Natural killer cell (primary cell): ENCODE data around the gene CD302. TPM values are rescaled to one million over a fixed set of nuclear protein-coding genes. Genes with fewer than 3 reads are reported as not detected.
A peak's percentile ranks its signal among the peaks of the same experiment; 100 is the strongest.

ENCODE experiments used
- ATAC-seq, 3 donors: fragments of 150-1000 bp in 2 of 3; fragments of 200-7000 bp in 1 of 3; cut with Tn5 transposase; 1 replicate in 1 of 3; 2 replicates in 2 of 3; pipeline ENCODE4 v1.10.0; 2021; ENCODE audit warnings: mild to moderate bottlenecking in 2 of 3, moderate library complexity in 2 of 3
- DNase-seq, 2 donors: peaks; one replicate each; pipeline versions ENCODE4 v3.0.0 to v3.0.0-alpha.2; 2013 to 2021; ENCODE audit warnings: mixed read lengths in 1 of 2
- H3K27ac ChIP-seq: one replicate; pipeline ENCODE4 v1.5.1; 2013; ENCODE audit warnings: mild to moderate bottlenecking, low read length
- H3K27me3 ChIP-seq: one replicate; pipeline ENCODE4 v1.6.1; 2013; ENCODE audit warnings: low read length; ENCODE audit not compliant: control insufficient read depth, insufficient read depth
- H3K36me3 ChIP-seq: one replicate; pipeline ENCODE4 v1.6.1; 2013; ENCODE audit warnings: low read length; ENCODE audit not compliant: control insufficient read depth, insufficient read depth
- H3K4me1 ChIP-seq: one replicate; pipeline ENCODE4 v1.6.1; 2013; ENCODE audit warnings: low read length; ENCODE audit not compliant: control insufficient read depth, insufficient read depth
- H3K4me3 ChIP-seq: one replicate; pipeline ENCODE4 v1.5.1; 2013; ENCODE audit warnings: low read length
- H3K9me3 ChIP-seq: one replicate; pipeline ENCODE4 v1.6.1; 2013; ENCODE audit warnings: low read length; ENCODE audit not compliant: control insufficient read depth, insufficient read depth
- H3K27ac Mint-ChIP-seq, 2 donors: one replicate each; pipeline ENCODE4 v1.8.0; 2022; ENCODE audit warnings: mild to moderate bottlenecking in 2 of 2, mixed read lengths in 2 of 2, moderate library complexity in 1 of 2
- H3K27me3 Mint-ChIP-seq, 2 donors: one replicate each; pipeline ENCODE4 v1.8.0; 2022; ENCODE audit warnings: low read depth in 2 of 2, mixed read lengths in 2 of 2
- H3K36me3 Mint-ChIP-seq: one replicate; pipeline ENCODE4 v1.8.0; 2022; ENCODE audit warnings: mixed read lengths
- H3K4me1 Mint-ChIP-seq, 2 donors: one replicate each; pipeline ENCODE4 v1.8.0; 2022; ENCODE audit warnings: mixed read lengths in 2 of 2
- H3K4me3 Mint-ChIP-seq: one replicate; pipeline ENCODE4 v1.8.0; 2022; ENCODE audit warnings: mild to moderate bottlenecking, moderate library complexity, mixed read lengths
- H3K9me3 Mint-ChIP-seq, 2 donors: one replicate each; pipeline ENCODE4 v1.8.0; 2022; ENCODE audit warnings: mixed read lengths in 2 of 2
- WGBS: methylation state at CpG from one replicate; pipeline ENCODE4 v1.1.7; 2013; ENCODE audit warnings: missing lambda C conversion rate; ENCODE audit not compliant: insufficient coverage; 5-methylcytosine and 5-hydroxymethylcytosine counted together
- intact Hi-C: fragments of 100-400 bp; cut with micrococcal nuclease; formaldehyde crosslinking; loops from one replicate; pipeline ENCODE4 v1.14.2; 2022
- total RNA-seq, 4 donors: library from RNA; stranded (reverse); fragments of 120-200 nt in 1 of 4; gene quantifications; one replicate each; pipeline versions ENCODE4 v1.2.3 to v1.2.4, GENCODE V29; 2013 to 2022
- TF ChIP-seq, protein P1 (sequence below): fragments of 200-600 bp; IDR thresholded peaks from one replicate; pipeline ENCODE4 v1.8.0; 2022; ENCODE audit warnings: antibody characterized with exemption

Gene CD302
- total RNA-seq = 1 to 10 TPM; 2.0 to 5.2 (median 5.1) TPM
- 7.1 TPM for total RNA-seq (2013)

GRCh38 chr2:159797543-159798375 lies at the start of gene CD302:
CD302 (minus strand) TSS chr2:159798208; CDS start chr2:159798198, 10 bp downstream.
- Histone ChIP-seq H3K27me3 (peaks cover 6% of the 10 kb centered on the region), H3K4me3 (peak within 1 kb of the TSS; percentile 60), H3K36me3 (no peaks in the 10 kb centered on the region), H3K4me1 (peaks cover 8% of the 10 kb centered on the region), H3K27ac (no peak within 1 kb of the TSS), H3K9me3 (no peaks in the 10 kb centered on the region)
- Mint-ChIP-seq H3K27ac (peak within 1 kb of the TSS in 1 of 2 donors; percentile 81), H3K36me3 (no peaks in the 10 kb centered on the region), H3K4me3 (peak within 1 kb of the TSS; percentile 89), H3K9me3 (no peaks in the 10 kb centered on the region), H3K4me1 (peaks cover 18 to 27% of the 10 kb centered on the region in 2 donors), H3K27me3 (peaks cover 0 to 3% of the 10 kb centered on the region in 2 donors)
- TF ChIP-seq, protein P1, sequence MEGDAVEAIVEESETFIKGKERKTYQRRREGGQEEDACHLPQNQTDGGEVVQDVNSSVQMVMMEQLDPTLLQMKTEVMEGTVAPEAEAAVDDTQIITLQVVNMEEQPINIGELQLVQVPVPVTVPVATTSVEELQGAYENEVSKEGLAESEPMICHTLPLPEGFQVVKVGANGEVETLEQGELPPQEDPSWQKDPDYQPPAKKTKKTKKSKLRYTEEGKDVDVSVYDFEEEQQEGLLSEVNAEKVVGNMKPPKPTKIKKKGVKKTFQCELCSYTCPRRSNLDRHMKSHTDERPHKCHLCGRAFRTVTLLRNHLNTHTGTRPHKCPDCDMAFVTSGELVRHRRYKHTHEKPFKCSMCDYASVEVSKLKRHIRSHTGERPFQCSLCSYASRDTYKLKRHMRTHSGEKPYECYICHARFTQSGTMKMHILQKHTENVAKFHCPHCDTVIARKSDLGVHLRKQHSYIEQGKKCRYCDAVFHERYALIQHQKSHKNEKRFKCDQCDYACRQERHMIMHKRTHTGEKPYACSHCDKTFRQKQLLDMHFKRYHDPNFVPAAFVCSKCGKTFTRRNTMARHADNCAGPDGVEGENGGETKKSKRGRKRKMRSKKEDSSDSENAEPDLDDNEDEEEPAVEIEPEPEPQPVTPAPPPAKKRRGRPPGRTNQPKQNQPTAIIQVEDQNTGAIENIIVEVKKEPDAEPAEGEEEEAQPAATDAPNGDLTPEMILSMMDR = no peak
- ATAC-seq = peak; percentile 72 to 87 (median 85)
- 1% methylated on average over 82 of the region's 82 CpGs for WGBS
- DNase-seq = peak; percentile 30 to 42
- intact Hi-C loops = no loop called here

GRCh38 chr2:159846564-159846963 lies 48.6 kb upstream of the CD302 start:
- TF ChIP-seq, protein P1 = no peak
- Histone ChIP-seq H3K4me1 (no peaks in the 10 kb centered on the region), H3K36me3 (peaks cover 52% of the 10 kb centered on the region), H3K4me3 (no peak overlapping the region), H3K27me3 (no peaks in the 10 kb centered on the region), H3K9me3 (no peaks in the 10 kb centered on the region), H3K27ac (no peak overlapping the region)
- Mint-ChIP-seq H3K4me1 (no peaks in the 10 kb centered on the region), H3K4me3 (no peak overlapping the region), H3K27ac (no peak overlapping the region), H3K27me3 (no peaks in the 10 kb centered on the region), H3K9me3 (no peaks in the 10 kb centered on the region), H3K36me3 (no peaks in the 10 kb centered on the region)
- intact Hi-C loops = no loop called here
- no peak for DNase-seq
- no peak for ATAC-seq
- WGBS = no CpG with 5 or more reads among the region's 2 CpGs

- WGBS = 97% methylated on average over 5 of the region's 5 CpGs
- H3K36me3 ChIP-seq = peaks cover 57% of the 10 kb centered on the region
Observed at GRCh38 chr2:159840616-159841015, 42.6 kb upstream of the CD302 start.

More at GRCh38 chr2:159840616-159841015, 42.6 kb upstream of the CD302 start:
- Histone ChIP-seq H3K9me3 (no peaks in the 10 kb centered on the region), H3K4me3 (no peak overlapping the region), H3K4me1 (no peaks in the 10 kb centered on the region), H3K27ac (no peak overlapping the region), H3K27me3 (no peaks in the 10 kb centered on the region)
- no peaks in the 10 kb centered on the region for H3K36me3 Mint-ChIP-seq
- H3K4me3 Mint-ChIP-seq = no peak overlapping the region
- no peak for DNase-seq
- no peak overlapping the region for H3K27ac Mint-ChIP-seq
- H3K4me1 Mint-ChIP-seq = no peaks in the 10 kb centered on the region
- intact Hi-C loops = no loop called here
- ATAC-seq = no peak
- no peaks in the 10 kb centered on the region for H3K27me3 Mint-ChIP-seq
- TF ChIP-seq, protein P1 = no peak
- H3K9me3 Mint-ChIP-seq = no peaks in the 10 kb centered on the region
